CD14-positive monocyte (primary cell): ENCODE data around the gene MERTK. TPM values are rescaled to one million over a fixed set of nuclear protein-coding genes. Genes with fewer than 3 reads are reported as not detected.
A peak's percentile ranks its signal among the peaks of the same experiment; 100 is the strongest.

Experiments
- DNase-seq, 3 donors: peaks; one replicate each; pipeline ENCODE4 v3.0.0-alpha.2; 2011 to 2022
- H2AFZ ChIP-seq: 2 replicates; pipeline ENCODE4 v1.6.0; 2012; ENCODE audit warnings: mild to moderate bottlenecking, low read depth, low read length, inconsistent platforms; ENCODE audit not compliant: insufficient read depth, poor library complexity, severe bottlenecking
- H3K27ac ChIP-seq, 2 donors: 1 replicate in 1 of 2; 2 replicates in 1 of 2; pipeline ENCODE4 v1.5.1; 2012 to 2013; ENCODE audit warnings: low read length in 2 of 2, control low read depth in 1 of 2, inconsistent platforms in 1 of 2, low read depth in 1 of 2, mild to moderate bottlenecking in 1 of 2
- H3K27me3 ChIP-seq, 2 donors: one replicate each; pipeline versions ENCODE4 v1.6.0 to v1.6.1; 2011 to 2013; ENCODE audit warnings: low read length in 2 of 2; ENCODE audit not compliant: control insufficient read depth in 2 of 2, insufficient read depth in 2 of 2
- H3K36me3 ChIP-seq, 2 donors: replicated peaks in 1 of 2; 1 replicate in 1 of 2; 2 replicates in 1 of 2; pipeline versions ENCODE4 v1.5.1 to v1.6.1; 2012 to 2013; ENCODE audit warnings: low read length in 2 of 2, control low read depth in 1 of 2, inconsistent platforms in 1 of 2, mild to moderate bottlenecking in 1 of 2; ENCODE audit not compliant: insufficient read depth in 2 of 2, control insufficient read depth in 1 of 2
- H3K4me1 ChIP-seq, 2 donors: 1 replicate in 1 of 2; 2 replicates in 1 of 2; pipeline versions ENCODE4 v1.5.1 to v1.6.1; 2012 to 2013; ENCODE audit warnings: low read length in 2 of 2, control low read depth in 1 of 2, inconsistent platforms in 1 of 2, mild to moderate bottlenecking in 1 of 2, moderate library complexity in 1 of 2; ENCODE audit not compliant: insufficient read depth in 2 of 2, control insufficient read depth in 1 of 2
- H3K4me2 ChIP-seq: replicated peaks from 2 replicates; pipeline ENCODE3; 2012; ENCODE audit warnings: low read length, moderate library complexity, mild to moderate bottlenecking; ENCODE audit not compliant: poor library complexity, severe bottlenecking; ENCODE audit errors: extremely low read depth
- H3K4me3 ChIP-seq, 3 experiments: fragments of 200-600 bp in 1 of 3; sonication (generic) in 1 of 3; replicated peaks in 1 of 3; 1 replicate in 2 of 3; 2 replicates in 1 of 3; pipeline ENCODE4 v1.5.1; 2011 to 2013; ENCODE audit warnings: low read length in 3 of 3, mild to moderate bottlenecking in 3 of 3, control low read depth in 2 of 3, low read depth in 2 of 3, inconsistent platforms in 1 of 3, moderate library complexity in 1 of 3
- H3K79me2 ChIP-seq: 2 replicates; pipeline ENCODE4 v1.6.0; 2012; ENCODE audit warnings: mild to moderate bottlenecking, control low read depth, inconsistent platforms, low read length, moderate library complexity; ENCODE audit not compliant: insufficient read depth
- H3K9ac ChIP-seq: 2 replicates; pipeline ENCODE4 v1.6.0; 2017; ENCODE audit warnings: low read length, mild to moderate bottlenecking; ENCODE audit not compliant: insufficient read depth, poor library complexity, severe bottlenecking
- H3K9me3 ChIP-seq, 2 donors: replicated peaks in 1 of 2; 1 replicate in 1 of 2; 2 replicates in 1 of 2; pipeline versions ENCODE4 v1.5.1 to v1.6.1; 2012 to 2013; ENCODE audit warnings: low read length in 2 of 2, control low read depth in 1 of 2; ENCODE audit not compliant: control insufficient read depth in 1 of 2, insufficient read depth in 1 of 2
- H4K20me1 ChIP-seq: 2 replicates; pipeline ENCODE4 v1.6.0; 2012; ENCODE audit warnings: mild to moderate bottlenecking, low read length, control low read depth, moderate library complexity; ENCODE audit not compliant: insufficient read depth
- H3K27ac Mint-ChIP-seq, 7 donors: one replicate each; pipeline ENCODE4 v1.8.0; 2020; ENCODE audit warnings: mild to moderate bottlenecking in 7 of 7, mixed read lengths in 7 of 7, moderate library complexity in 6 of 7, inconsistent platforms in 2 of 7
- H3K27me3 Mint-ChIP-seq, 3 donors: one replicate each; pipeline ENCODE4 v1.8.0; 2021 to 2022; ENCODE audit warnings: low read depth in 3 of 3, mild to moderate bottlenecking in 3 of 3, mixed read lengths in 3 of 3, moderate library complexity in 3 of 3, inconsistent platforms in 1 of 3
- H3K36me3 Mint-ChIP-seq, 2 donors: one replicate each; pipeline ENCODE4 v1.8.0; 2020; ENCODE audit warnings: mixed read lengths in 2 of 2, inconsistent platforms in 1 of 2, mild to moderate bottlenecking in 1 of 2
- H3K4me1 Mint-ChIP-seq: one replicate; pipeline ENCODE4 v1.8.0; 2020; ENCODE audit warnings: mild to moderate bottlenecking, mixed read lengths
- H3K4me3 Mint-ChIP-seq, 2 donors: one replicate each; pipeline ENCODE4 v1.8.0; 2020; ENCODE audit warnings: mild to moderate bottlenecking in 2 of 2, mixed read lengths in 2 of 2, moderate library complexity in 1 of 2
- H3K9me3 Mint-ChIP-seq, 7 donors: one replicate each; pipeline ENCODE4 v1.8.0; 2020 to 2022; ENCODE audit warnings: mixed read lengths in 7 of 7, mild to moderate bottlenecking in 6 of 7, moderate library complexity in 6 of 7, inconsistent platforms in 2 of 7
- CTCF ChIP-seq: fragments of 200-600 bp; IDR thresholded peaks from one replicate; pipeline ENCODE4 v1.8.0; 2022; ENCODE audit warnings: antibody characterized with exemption, mild to moderate bottlenecking
- WGBS: methylation state at CpG from one replicate; pipeline ENCODE4 v1.1.5; 2013; ENCODE audit warnings: missing lambda C conversion rate; ENCODE audit not compliant: insufficient coverage; 5-methylcytosine and 5-hydroxymethylcytosine counted together
- intact Hi-C, 2 donors: fragments of 100-400 bp; cut with micrococcal nuclease; formaldehyde crosslinking; loops; one replicate each; pipeline versions ENCODE4 v1.15.0 to v1.15.1; 2023
- polyA plus RNA-seq, 3 donors: library from polyadenylated mRNA; depleted of rRNA in 1 of 3; unstranded in 2 of 3; stranded (reverse) in 1 of 3; fragments of 300-500 nt in 2 of 3; fragments of >200 nt in 1 of 3; fragmentation: Illumina TruSeq in 2 of 3; gene quantifications; 1 replicate in 2 of 3; 2 replicates in 1 of 3; pipeline ENCODE4 v1.2.3, GENCODE V29; 2012 to 2021

Gene MERTK
- polyA plus RNA-seq, 3 donors = 4.1 to 17.0 (median 4.2) TPM

- Histone ChIP-seq H2AFZ (no peak overlapping the region), H3K27me3 (no peaks in the 10 kb centered on the region), H3K79me2 (no peaks in the 10 kb centered on the region), H3K9me3 (no peaks in the 10 kb centered on the region), H3K4me2 (peak overlapping the region; percentile 35), H3K9ac (peak overlapping the region; percentile 23), H3K4me3 (peak overlapping the region in 1 of 3 experiments; percentile 35), H4K20me1 (no peaks in the 10 kb centered on the region), H3K36me3 (no peaks in the 10 kb centered on the region), H3K27ac (peak overlapping the region; percentile 75 to 86), H3K4me1 (peaks cover 33 to 34% of the 10 kb centered on the region in 2 donors)
- peaks cover 0 to 3% (median 0%) of the 10 kb centered on the region in 3 donors for H3K27me3 Mint-ChIP-seq
- peaks cover 0 to 8% (median 2%) of the 10 kb centered on the region in 7 donors for H3K9me3 Mint-ChIP-seq
- DNase-seq = peak; percentile 82 to 97 (median 92)
- peaks cover 29% of the 10 kb centered on the region for H3K4me1 Mint-ChIP-seq
- intact Hi-C loops = no loop called here
- H3K4me3 Mint-ChIP-seq = peak overlapping the region in 1 of 2 donors; percentile 37
- H3K27ac Mint-ChIP-seq = peak overlapping the region; percentile 89 to 97 (median 93)
- peaks cover 2 to 5% of the 10 kb centered on the region in 2 donors for H3K36me3 Mint-ChIP-seq
- no peak for TF ChIP-seq CTCF
- WGBS = no CpG with 5 or more reads among the region's 4 CpGs
Observed at GRCh38 chr2:112032689-112033465, 134.5 kb downstream of the MERTK start.

GRCh38 chr2:112033600-112033999 lies 135.2 kb downstream of the MERTK start:
- peaks cover 0 to 11% (median 2%) of the 10 kb centered on the region in 7 donors for H3K9me3 Mint-ChIP-seq
- Histone ChIP-seq H2AFZ (no peak overlapping the region), H3K79me2 (no peaks in the 10 kb centered on the region), H3K27me3 (no peaks in the 10 kb centered on the region), H3K4me3 (no peak overlapping the region), H3K27ac (peak overlapping the region; percentile 76 to 86), H3K4me2 (peak overlapping the region; percentile 35), H3K9me3 (no peaks in the 10 kb centered on the region), H3K36me3 (no peaks in the 10 kb centered on the region), H3K9ac (peak overlapping the region; percentile 18), H3K4me1 (peaks cover 33 to 34% of the 10 kb centered on the region in 2 donors), H4K20me1 (no peaks in the 10 kb centered on the region)
- no CpG with 5 or more reads among the region's 1 CpG for WGBS
- H3K36me3 Mint-ChIP-seq = peaks cover 2 to 5% of the 10 kb centered on the region in 2 donors
- peaks cover 0 to 3% (median 0%) of the 10 kb centered on the region in 3 donors for H3K27me3 Mint-ChIP-seq
- no peak overlapping the region for H3K4me3 Mint-ChIP-seq
- TF ChIP-seq CTCF = no peak
- peak; percentile 78 to 86 (median 84) for DNase-seq
- peak overlapping the region; percentile 73 to 97 (median 93) for H3K27ac Mint-ChIP-seq
- H3K4me1 Mint-ChIP-seq = peaks cover 29% of the 10 kb centered on the region
- intact Hi-C loops = no loop called here
